PC-3 (cell line): ENCODE results near the gene SLC5A9. TPM values are rescaled to one million over a fixed set of nuclear protein-coding genes. Genes with fewer than 3 reads are reported as not detected.
A peak's percentile ranks its signal among the peaks of the same experiment; 100 is the strongest.

Experiments used
- ATAC-seq: fragments of 200-7000 bp; cut with Tn5 transposase; 2 replicates; pipeline ENCODE4 v1.9.1; 2020; ENCODE audit warnings: mild to moderate bottlenecking, moderate library complexity
- BruUV-seq: library from RNA; stranded (reverse); fragments of 400-500 nt; replicated peaks from 2 replicates; lab custom pipeline; 2021; lab: Mats Ljungman, UMichigan
- CTCF ChIA-PET: fragments of 300-600 bp; sonication (Branson Sonifier 250); formaldehyde crosslinking; loops from one replicate; lab custom pipeline; 2022; ENCODE audit warnings: antibody characterized with exemption; lab: Charles Lee
- POLR2A ChIA-PET: fragments of 300-600 bp; sonication (Branson Sonifier 250); formaldehyde crosslinking; loops from one replicate; lab custom pipeline; 2022; ENCODE audit warnings: antibody characterized with exemption; ENCODE audit not compliant: unreplicated experiment; lab: Charles Lee
- DNase-seq: peaks from one replicate; pipeline ENCODE4 v3.0.0-alpha.2; 2015
- H2AFZ ChIP-seq: fragments of 300-600 bp; sonication (generic); 2 replicates; pipeline ENCODE4 v1.6.0; 2016; ENCODE audit warnings: antibody characterized with exemption, low read length
- H3F3A ChIP-seq: fragments of 300-600 bp; sonication (generic); one replicate; pipeline ENCODE4 v1.6.0; 2017; ENCODE audit warnings: antibody characterized with exemption, low read length, control low read depth, mild to moderate bottlenecking; ENCODE audit not compliant: unreplicated experiment
- H3K27ac ChIP-seq: fragments of 300-600 bp; sonication (generic); 2 replicates; pipeline ENCODE4 v1.5.1; 2016; ENCODE audit warnings: mild to moderate bottlenecking, low read length
- H3K27me3 ChIP-seq: fragments of 300-600 bp; sonication (generic); 2 replicates; pipeline ENCODE4 v1.6.1; 2016; ENCODE audit warnings: low read length, mixed read lengths
- H3K36me3 ChIP-seq: fragments of 300-600 bp; sonication (generic); 2 replicates; pipeline ENCODE4 v1.6.1; 2016; ENCODE audit warnings: low read depth, mixed run types, low read length, mixed read lengths
- H3K4me1 ChIP-seq: fragments of 300-600 bp; sonication (generic); 2 replicates; pipeline ENCODE4 v1.5.1; 2016; ENCODE audit warnings: low read length; ENCODE audit not compliant: insufficient read depth
- H3K4me2 ChIP-seq: fragments of 300-600 bp; sonication (generic); 2 replicates; pipeline ENCODE4 v1.6.0; 2016; ENCODE audit warnings: low read length
- H3K4me3 ChIP-seq: fragments of 300-600 bp; sonication (generic); 2 replicates; pipeline ENCODE4 v1.5.1; 2016; ENCODE audit warnings: mild to moderate bottlenecking, low read length, mixed read lengths
- H3K79me2 ChIP-seq: fragments of 300-600 bp; sonication (generic); 2 replicates; pipeline ENCODE4 v1.6.1; 2017; ENCODE audit warnings: low read length, mixed read lengths
- H3K9ac ChIP-seq: fragments of 300-600 bp; sonication (generic); 2 replicates; pipeline ENCODE4 v1.6.0; 2016; ENCODE audit warnings: mild to moderate bottlenecking, low read length
- H3K9me2 ChIP-seq: fragments of 300-600 bp; sonication (generic); replicated peaks from 2 replicates; pipeline ENCODE4 v1.6.1; 2016; ENCODE audit warnings: mixed run types, low read length, mixed read lengths
- H3K9me3 ChIP-seq: fragments of 300-600 bp; sonication (generic); 2 replicates; pipeline ENCODE4 v1.6.1; 2016; ENCODE audit warnings: low read length, mixed read lengths
- H4K20me1 ChIP-seq: fragments of 300-600 bp; sonication (generic); 2 replicates; pipeline ENCODE4 v1.6.1; 2016; ENCODE audit warnings: low read length, mixed read lengths
- CTCF ChIP-seq: fragments of 300-600 bp; sonication (generic); conservative IDR thresholded peaks from 2 replicates; pipeline ENCODE4 v1.5.1; 2017; ENCODE audit warnings: antibody characterized with exemption, low read depth, mild to moderate bottlenecking, low read length
- EZH2 ChIP-seq: fragments of 300-600 bp; sonication (generic); IDR thresholded peaks from one replicate; pipeline ENCODE4 v1.6.1; 2017; ENCODE audit warnings: antibody characterized with exemption, mild to moderate bottlenecking, low read length; ENCODE audit not compliant: unreplicated experiment
- EZH2phosphoT487 ChIP-seq: fragments of 300-600 bp; sonication (generic); IDR thresholded peaks from 2 replicates; pipeline ENCODE4 v1.6.1; 2018; ENCODE audit warnings: mild to moderate bottlenecking, antibody characterized with exemption, low read length, borderline replicate concordance
- intact Hi-C: fragments of 100-400 bp; cut with micrococcal nuclease; formaldehyde crosslinking; loops from 2 replicates; pipeline ENCODE4 v1.9.0; 2023
- total RNA-seq: library from RNA; depleted of rRNA; stranded (reverse); fragments of >200 nt; gene quantifications from 2 replicates; pipeline ENCODE4 v1.2.3, GENCODE V29; 2014

SLC5A9 gene
- total RNA-seq, 1 experiment from 2014 or later, result not detected

GRCh38 chr1:48235652-48236051 lies 13.1 kb downstream of the SLC5A9 start:
- peaks cover 35% of the 10 kb centered on the region for H3K27me3 ChIP-seq
- H3K9ac ChIP-seq, result no peak overlapping the region
- no peak overlapping the region for H3K4me2 ChIP-seq
- intact Hi-C loops, result no loop called here
- BruUV-seq, result no TSS peak
- ATAC-seq, result no peak
- no peaks in the 10 kb centered on the region for H3K4me1 ChIP-seq
- no peaks in the 10 kb centered on the region for H3K79me2 ChIP-seq
- TF ChIP-seq CTCF (no peak), EZH2phosphoT487 (no peak), EZH2 (no peak)
- POLR2A ChIA-PET, result no interaction called here
- H3K36me3 ChIP-seq, result no peaks in the 10 kb centered on the region
- H3K27ac ChIP-seq, result no peak overlapping the region
- CTCF ChIA-PET, result no interaction called here
- H4K20me1 ChIP-seq, result no peaks in the 10 kb centered on the region
- no peak for DNase-seq
- no peaks in the 10 kb centered on the region for H3K9me2 ChIP-seq
- H3F3A ChIP-seq, result no peaks in the 10 kb centered on the region
- H2AFZ ChIP-seq, result no peak overlapping the region
- no peak overlapping the region for H3K4me3 ChIP-seq
- no peaks in the 10 kb centered on the region for H3K9me3 ChIP-seq

GRCh38 chr1:48236716-48237470 lies 14.4 kb downstream of the SLC5A9 start:
- H3K27me3 ChIP-seq, result peaks cover 35% of the 10 kb centered on the region
- no peak overlapping the region for H3K4me2 ChIP-seq
- no peaks in the 10 kb centered on the region for H4K20me1 ChIP-seq
- no peaks in the 10 kb centered on the region for H3K4me1 ChIP-seq
- no peak overlapping the region for H2AFZ ChIP-seq
- H3K79me2 ChIP-seq, result no peaks in the 10 kb centered on the region
- no peak overlapping the region for H3K9ac ChIP-seq
- peak; percentile 66 for ATAC-seq
- H3K9me3 ChIP-seq, result no peaks in the 10 kb centered on the region
- H3K9me2 ChIP-seq, result no peaks in the 10 kb centered on the region
- no TSS peak for BruUV-seq
- peak; percentile 59 for DNase-seq
- CTCF ChIA-PET, result no interaction called here
- intact Hi-C loops, result no loop called here
- TF ChIP-seq CTCF (peak; percentile 67), EZH2 (no peak), EZH2phosphoT487 (no peak)
- H3K36me3 ChIP-seq, result no peaks in the 10 kb centered on the region
- H3K4me3 ChIP-seq, result no peak overlapping the region
- no peak overlapping the region for H3K27ac ChIP-seq
- POLR2A ChIA-PET, result interaction anchor here (0.6 kb wide), 1 partner anchor 55 kb away, joined by 4 read pairs; no protein-coding TSS in a partner anchor
- no peaks in the 10 kb centered on the region for H3F3A ChIP-seq

- H3F3A ChIP-seq, result no peaks in the 10 kb centered on the region
- H3K4me3 ChIP-seq, result no peak overlapping the region
- TF ChIP-seq EZH2phosphoT487 (no peak), CTCF (no peak), EZH2 (no peak)
- intact Hi-C loops, result no loop called here
- no peak overlapping the region for H2AFZ ChIP-seq
- no peaks in the 10 kb centered on the region for H3K9me2 ChIP-seq
- ChIA-PET CTCF (no interaction called here), POLR2A (no interaction called here)
- H4K20me1 ChIP-seq, result no peaks in the 10 kb centered on the region
- ATAC-seq (no peak), DNase-seq (no peak)
- H3K27me3 ChIP-seq, result peaks cover 33% of the 10 kb centered on the region
- no peaks in the 10 kb centered on the region for H3K4me1 ChIP-seq
- H3K4me2 ChIP-seq, result no peak overlapping the region
- H3K36me3 ChIP-seq, result no peaks in the 10 kb centered on the region
- no peaks in the 10 kb centered on the region for H3K9me3 ChIP-seq
- no TSS peak for BruUV-seq
- H3K79me2 ChIP-seq, result no peaks in the 10 kb centered on the region
- H3K27ac ChIP-seq, result no peak overlapping the region
- no peak overlapping the region for H3K9ac ChIP-seq
Observed at GRCh38 chr1:48242141-48242736, 19.7 kb downstream of the SLC5A9 start.
